IPS-15b (cell line): Measurements from ENCODE around the gene THTPA.
"Not testable (repeated sequence)": the region's sequence is repeated elsewhere in the genome, so short reads cannot be mapped to it uniquely, and the experiment has no call there.

Experiments
- H3K27me3 ChIP-seq: one replicate; pipeline ENCODE4 v1.6.1; 2013; ENCODE audit warnings: low read length; ENCODE audit not compliant: control insufficient read depth, insufficient read depth
- H3K36me3 ChIP-seq: one replicate; pipeline ENCODE4 v1.6.1; 2013; ENCODE audit warnings: low read length; ENCODE audit not compliant: control insufficient read depth, insufficient read depth
- H3K4me1 ChIP-seq: one replicate; pipeline ENCODE4 v1.6.1; 2013; ENCODE audit warnings: mild to moderate bottlenecking, low read length; ENCODE audit not compliant: control insufficient read depth, insufficient read depth
- H3K4me3 ChIP-seq: one replicate; pipeline ENCODE4 v1.5.1; 2013; ENCODE audit warnings: low read depth, low read length
- H3K9ac ChIP-seq: one replicate; pipeline ENCODE4 v1.6.1; 2013; ENCODE audit warnings: low read depth, mild to moderate bottlenecking, low read length
- H3K9me3 ChIP-seq: one replicate; pipeline ENCODE4 v1.6.1; 2013; ENCODE audit warnings: mild to moderate bottlenecking, low read length; ENCODE audit not compliant: control insufficient read depth, insufficient read depth

The THTPA gene

DNA sequence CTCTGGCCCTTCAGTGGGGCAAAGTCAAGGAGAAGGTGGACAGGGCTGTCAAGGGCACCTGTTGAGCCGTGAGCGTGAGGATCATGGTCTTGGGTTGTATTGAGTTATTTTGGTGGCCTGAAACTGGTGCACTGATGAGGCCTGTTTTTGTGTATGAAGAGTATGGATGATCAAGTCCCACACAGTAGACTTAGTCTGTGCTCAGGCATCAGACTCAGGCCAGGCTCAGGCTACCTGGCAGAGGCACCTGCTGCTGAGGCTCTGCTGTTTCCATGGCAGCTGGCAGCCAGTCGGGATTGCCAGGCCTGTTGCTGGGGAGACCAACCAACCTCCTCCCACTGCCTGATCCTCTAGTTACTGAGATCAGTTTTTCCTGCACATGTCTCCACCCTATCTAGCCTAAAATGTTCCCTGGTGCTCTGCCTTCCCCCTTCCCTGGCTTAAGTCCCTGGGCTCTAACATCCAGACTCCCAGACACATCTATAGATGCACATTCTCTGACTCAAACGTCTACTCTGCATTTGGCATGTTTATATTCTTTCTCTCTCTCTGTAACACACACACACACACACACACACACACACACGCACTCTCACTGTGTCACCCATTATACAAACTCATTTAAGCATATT, 17.4 kb downstream of the THTPA start:
- Histone ChIP-seq H3K9me3 (no peaks in the 10 kb centered on the region), H3K36me3 (no peaks in the 10 kb centered on the region), H3K27me3 (peaks cover 20% of the 10 kb centered on the region), H3K4me3 (no peak overlapping the region), H3K4me1 (peaks cover 15% of the 10 kb centered on the region), H3K9ac (no peak overlapping the region)

DNA sequence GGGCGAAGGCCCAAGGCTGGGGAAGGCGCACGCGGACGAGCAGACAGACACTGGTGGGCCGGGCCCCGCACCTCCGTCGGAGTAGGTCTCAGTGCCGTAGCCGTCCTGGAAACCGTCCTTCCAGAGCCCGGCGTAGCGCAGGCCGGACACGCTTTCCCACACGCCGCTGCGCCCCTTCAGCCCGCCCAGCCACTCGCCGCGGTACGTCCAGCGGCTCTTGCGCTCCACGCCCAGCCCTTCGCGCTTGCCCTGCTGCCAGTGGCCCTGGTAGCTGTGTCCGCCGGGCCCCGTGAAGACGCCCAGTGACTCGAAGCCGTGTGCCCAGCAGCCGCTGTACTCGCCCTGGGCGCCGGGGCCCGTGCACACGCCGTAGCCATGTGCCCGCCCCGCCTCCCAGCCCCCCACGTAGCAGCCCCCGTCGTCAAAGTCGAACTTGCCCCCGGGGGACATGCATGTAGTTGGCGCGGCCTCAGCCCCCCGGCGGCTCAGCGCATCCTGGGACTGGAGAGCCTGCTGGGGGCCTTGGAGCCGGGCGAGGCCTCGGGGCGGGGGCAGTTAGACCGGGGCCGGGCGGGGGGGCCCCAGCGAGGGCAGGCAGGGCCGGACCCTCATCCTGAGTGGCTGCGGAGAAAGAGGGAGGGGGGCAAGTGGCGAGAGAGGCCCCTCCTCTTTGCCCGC, 21.1 kb downstream of the THTPA start:
- Histone ChIP-seq H3K9me3 (no peaks in the 10 kb centered on the region), H3K27me3 (peaks cover 25% of the 10 kb centered on the region), H3K9ac (no peak overlapping the region), H3K36me3 (no peaks in the 10 kb centered on the region), H3K4me3 (peak overlapping the region; percentile 72), H3K4me1 (peaks cover 7% of the 10 kb centered on the region)

DNA sequence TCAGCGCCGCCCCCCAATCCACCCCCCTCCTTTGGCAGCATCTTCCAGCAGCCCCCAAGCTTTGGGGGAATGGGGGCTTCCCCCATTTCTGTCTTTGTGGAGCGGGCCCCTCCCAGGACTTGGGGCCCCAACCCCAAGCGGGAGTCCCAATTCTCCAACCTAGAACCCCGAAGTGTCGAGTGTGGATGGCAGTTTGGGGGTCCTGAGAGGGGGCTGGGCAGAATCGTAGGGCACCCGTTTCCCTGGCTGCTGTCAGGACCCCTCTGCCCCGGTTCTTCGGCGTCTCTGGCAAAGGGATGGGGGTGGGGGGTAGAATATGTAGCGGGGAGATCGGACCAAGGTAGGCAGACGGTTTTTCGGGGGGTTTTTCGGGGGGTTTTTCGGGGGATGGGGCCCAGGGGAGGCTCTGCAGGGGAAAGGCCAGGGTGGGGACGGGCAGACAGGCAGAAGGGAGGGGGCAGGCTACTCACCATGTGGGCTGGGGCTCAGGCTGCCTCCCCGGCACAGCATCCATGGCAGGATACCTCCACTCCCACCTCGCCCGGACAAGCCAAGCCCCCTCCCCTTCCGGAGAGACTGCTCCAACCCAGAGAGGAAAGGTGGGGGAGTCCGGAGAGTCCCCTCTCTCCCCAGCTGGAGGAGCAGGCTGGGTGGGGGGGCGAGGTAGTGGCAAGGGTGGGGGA, 21.8 kb downstream of the THTPA start:
- Histone ChIP-seq H3K9me3 (no peaks in the 10 kb centered on the region), H3K4me1 (peaks cover 7% of the 10 kb centered on the region), H3K36me3 (no peaks in the 10 kb centered on the region), H3K4me3 (peak overlapping the region; percentile 72), H3K9ac (no peak overlapping the region), H3K27me3 (peaks cover 25% of the 10 kb centered on the region)

GRCh38 chr14:23578560-23579310, 22.7 kb downstream of the THTPA start, which contains the start of gene JPH4:
TSS of gene JPH4 (minus strand) at chr14:23578790. CDS start at chr14:23577453, 1,337 bp downstream.
- peaks cover 6% of the 10 kb centered on the region for H3K4me1 ChIP-seq
- peaks cover 25% of the 10 kb centered on the region for H3K27me3 ChIP-seq
- peak within 1 kb of the TSS; percentile 72 for H3K4me3 ChIP-seq
- H3K36me3 ChIP-seq: no peaks in the 10 kb centered on the region
- H3K9ac ChIP-seq: no peak within 1 kb of the TSS
- H3K9me3 ChIP-seq: no peaks in the 10 kb centered on the region

DNA sequence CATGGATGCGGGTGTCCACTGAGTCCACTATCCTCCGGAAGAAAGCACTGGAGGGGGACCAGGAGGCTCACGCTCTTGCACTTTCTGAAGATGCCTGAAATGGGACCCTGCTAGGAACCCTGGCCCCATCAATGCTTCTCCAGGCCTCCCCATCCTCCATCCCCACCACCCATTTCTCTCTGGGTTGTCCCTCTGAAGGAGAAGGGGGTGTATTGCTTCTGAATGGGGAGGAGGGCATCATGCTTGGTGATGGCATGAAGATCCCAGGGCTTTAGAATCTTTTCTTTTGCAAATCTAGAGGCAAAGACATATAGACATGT, 23.2 kb downstream of the THTPA start:
- Histone ChIP-seq H3K36me3 (no peaks in the 10 kb centered on the region), H3K9ac (no peak overlapping the region), H3K9me3 (no peaks in the 10 kb centered on the region), H3K4me3 (peak overlapping the region; percentile 72), H3K4me1 (peaks cover 6% of the 10 kb centered on the region), H3K27me3 (peaks cover 25% of the 10 kb centered on the region)

GRCh38 chr14:23579739-23580138, 23.7 kb downstream of the THTPA start:
- peaks cover 6% of the 10 kb centered on the region for H3K4me1 ChIP-seq
- peaks cover 23% of the 10 kb centered on the region for H3K27me3 ChIP-seq
- H3K4me3 ChIP-seq: no peak overlapping the region
- no peaks in the 10 kb centered on the region for H3K36me3 ChIP-seq
- H3K9ac ChIP-seq: no peak overlapping the region
- no peaks in the 10 kb centered on the region for H3K9me3 ChIP-seq

GRCh38 chr14:23580152-23580926, 24.3 kb downstream of the THTPA start:
- Histone ChIP-seq H3K9me3 (no peaks in the 10 kb centered on the region), H3K27me3 (peaks cover 17% of the 10 kb centered on the region), H3K4me1 (peaks cover 6% of the 10 kb centered on the region), H3K36me3 (no peaks in the 10 kb centered on the region), H3K9ac (no peak overlapping the region), H3K4me3 (no peak overlapping the region)

GRCh38 chr14:23580948-23581281, 24.8 kb downstream of the THTPA start:
- H3K27me3 ChIP-seq: peaks cover 14% of the 10 kb centered on the region
- H3K36me3 ChIP-seq: no peaks in the 10 kb centered on the region
- H3K4me3 ChIP-seq: no peak overlapping the region
- no peaks in the 10 kb centered on the region for H3K9me3 ChIP-seq
- peaks cover 6% of the 10 kb centered on the region for H3K4me1 ChIP-seq
- no peak overlapping the region for H3K9ac ChIP-seq

- peaks cover 6% of the 10 kb centered on the region for H3K27me3 ChIP-seq
- H3K36me3 ChIP-seq: no peaks in the 10 kb centered on the region
- H3K4me1 ChIP-seq: peaks cover 6% of the 10 kb centered on the region
- H3K9me3 ChIP-seq: no peaks in the 10 kb centered on the region
- no peak overlapping the region for H3K9ac ChIP-seq
- no peak overlapping the region for H3K4me3 ChIP-seq
Measured at GRCh38 chr14:23582906-23583760, 27.1 kb downstream of the THTPA start.

DNA sequence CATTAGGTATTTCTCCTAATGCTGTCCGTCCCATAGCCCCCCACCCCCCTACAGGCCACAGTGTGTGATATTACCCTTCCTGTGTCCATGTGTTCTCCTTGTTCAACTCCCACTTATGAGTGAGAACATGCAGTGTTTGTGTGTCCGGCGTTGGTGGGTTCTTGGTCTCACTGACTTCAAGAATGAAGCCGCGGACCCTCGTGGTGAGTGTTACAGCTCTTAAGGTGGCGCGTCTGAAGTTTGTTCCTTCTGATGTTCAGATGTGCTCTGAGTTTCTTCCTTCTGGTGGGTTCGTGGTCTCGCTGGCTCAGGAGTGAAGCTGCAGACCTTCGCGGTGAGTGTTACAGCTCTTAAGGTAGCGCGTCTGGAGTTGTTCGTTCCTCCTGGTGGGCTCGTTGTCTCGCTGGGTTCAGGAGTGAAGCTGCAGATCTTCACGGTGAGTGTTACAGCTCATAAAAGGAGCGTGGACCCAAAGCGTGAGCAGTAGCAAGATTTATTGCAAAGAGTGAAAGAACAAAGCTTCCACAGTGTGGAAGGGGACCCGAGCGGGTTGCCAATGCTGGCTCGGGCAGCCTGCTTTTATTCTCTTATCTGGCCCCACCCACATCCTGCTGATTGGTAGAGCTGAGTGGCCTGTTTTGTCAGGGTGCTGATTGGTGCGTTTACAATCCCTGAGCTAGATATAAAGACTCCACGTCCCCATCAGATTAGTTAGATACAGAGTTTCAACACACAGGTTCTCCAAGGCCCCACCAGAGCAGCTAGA, 27.9 kb downstream of the THTPA start:
- H3K4me1 ChIP-seq, H3K4me3 ChIP-seq, H3K27me3 ChIP-seq, H3K9ac ChIP-seq, H3K36me3 ChIP-seq, H3K9me3 ChIP-seq: not testable (repeated sequence)
